GM12874 (cell line): Measurements from ENCODE around the gene ZNF26.

Source experiments
- CTCF ChIP-seq: IDR thresholded peaks from 2 replicates; pipeline ENCODE4 v1.5.1; 2011; ENCODE audit warnings: low read depth, mild to moderate bottlenecking, control low read depth, low read length, moderate library complexity; ENCODE audit not compliant: insufficient read depth

The ZNF26 gene, protein sequence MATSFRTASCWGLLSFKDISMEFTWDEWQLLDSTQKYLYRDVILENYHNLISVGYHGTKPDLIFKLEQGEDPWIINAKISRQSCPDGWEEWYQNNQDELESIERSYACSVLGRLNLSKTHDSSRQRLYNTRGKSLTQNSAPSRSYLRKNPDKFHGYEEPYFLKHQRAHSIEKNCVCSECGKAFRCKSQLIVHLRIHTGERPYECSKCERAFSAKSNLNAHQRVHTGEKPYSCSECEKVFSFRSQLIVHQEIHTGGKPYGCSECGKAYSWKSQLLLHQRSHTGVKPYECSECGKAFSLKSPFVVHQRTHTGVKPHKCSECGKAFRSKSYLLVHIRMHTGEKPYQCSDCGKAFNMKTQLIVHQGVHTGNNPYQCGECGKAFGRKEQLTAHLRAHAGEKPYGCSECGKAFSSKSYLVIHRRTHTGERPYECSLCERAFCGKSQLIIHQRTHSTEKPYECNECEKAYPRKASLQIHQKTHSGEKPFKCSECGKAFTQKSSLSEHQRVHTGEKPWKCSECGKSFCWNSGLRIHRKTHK

GRCh38 chr12:132986001-132986884 is at the start of gene ZNF26:
TSS of gene ZNF26 (plus strand) at chr12:132986367. CDS start at chr12:132986841, 474 bp downstream.
- no peak for TF ChIP-seq CTCF

DNA sequence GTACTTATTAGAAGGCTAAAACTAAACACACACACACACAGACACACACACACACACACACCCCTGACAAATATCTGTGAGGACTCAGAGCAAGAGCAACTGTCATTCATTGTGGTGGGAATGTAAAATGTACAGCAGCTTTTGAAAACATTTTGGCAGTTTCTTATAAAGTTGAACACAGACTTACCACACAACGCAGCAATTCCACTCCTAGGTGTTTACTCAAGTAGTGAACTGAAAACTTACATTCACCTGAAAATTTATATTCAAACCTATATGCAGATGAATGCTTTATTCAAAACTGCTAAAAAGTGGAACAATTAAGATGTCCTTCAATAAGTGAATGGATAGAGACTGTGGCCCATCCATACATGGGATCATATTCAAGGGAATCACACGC is 48.7 kb upstream of the ZNF26 start:
- TF ChIP-seq CTCF, result no peak

- no peak for TF ChIP-seq CTCF
Observed at GRCh38 chr12:132940071-132940719, 46.0 kb upstream of the ZNF26 start.

DNA sequence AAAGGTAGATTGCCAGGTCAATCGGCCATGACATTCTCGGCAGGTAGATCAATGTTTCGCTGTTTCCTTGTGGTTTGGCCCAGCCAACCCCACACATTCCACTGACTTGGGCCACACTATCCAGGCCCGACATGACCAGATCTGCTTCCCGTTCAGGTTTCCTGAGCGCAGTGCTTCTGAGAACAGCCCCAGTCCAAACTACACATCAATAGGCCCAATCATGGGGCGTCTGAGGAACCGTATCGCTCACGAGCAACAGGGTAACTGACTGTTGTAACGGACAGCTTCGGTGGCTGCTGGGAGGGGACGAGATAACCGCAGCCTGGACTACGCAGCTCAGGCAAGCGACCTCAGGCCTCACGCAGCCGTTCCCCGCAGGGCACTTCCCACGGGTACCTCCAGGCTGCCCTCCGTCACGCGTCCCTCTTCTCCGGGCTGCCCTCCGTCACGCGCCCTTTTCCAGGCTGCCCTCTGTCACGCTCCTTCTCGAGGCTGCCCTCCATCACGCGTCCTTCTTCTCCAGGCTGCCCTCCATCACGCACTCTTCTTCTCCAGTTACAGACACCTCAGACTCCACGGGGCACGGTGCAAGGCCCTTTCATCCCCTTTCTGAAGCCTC is 44.7 kb upstream of the ZNF26 start:
- no peak for TF ChIP-seq CTCF

DNA sequence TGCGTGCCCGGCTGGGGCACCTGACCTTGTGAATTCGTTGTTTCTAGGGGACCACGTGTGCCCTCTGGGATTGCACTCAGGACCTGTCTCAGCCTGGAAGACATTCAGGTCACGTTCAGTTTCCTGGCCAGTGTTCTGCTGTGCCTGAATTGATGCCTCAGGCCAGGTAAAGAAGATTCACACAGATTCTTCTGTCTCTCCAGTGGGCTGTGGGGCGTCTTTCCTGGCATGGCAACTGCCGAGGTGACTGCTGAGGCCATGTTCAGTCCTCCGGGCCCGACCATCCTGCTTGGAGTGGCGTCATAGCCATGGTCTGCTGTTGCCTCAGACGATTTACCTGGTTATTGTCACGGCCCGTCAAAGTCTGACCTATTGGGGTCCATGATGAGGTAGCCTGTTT is 43.6 kb upstream of the ZNF26 start:
- no peak for TF ChIP-seq CTCF

DNA sequence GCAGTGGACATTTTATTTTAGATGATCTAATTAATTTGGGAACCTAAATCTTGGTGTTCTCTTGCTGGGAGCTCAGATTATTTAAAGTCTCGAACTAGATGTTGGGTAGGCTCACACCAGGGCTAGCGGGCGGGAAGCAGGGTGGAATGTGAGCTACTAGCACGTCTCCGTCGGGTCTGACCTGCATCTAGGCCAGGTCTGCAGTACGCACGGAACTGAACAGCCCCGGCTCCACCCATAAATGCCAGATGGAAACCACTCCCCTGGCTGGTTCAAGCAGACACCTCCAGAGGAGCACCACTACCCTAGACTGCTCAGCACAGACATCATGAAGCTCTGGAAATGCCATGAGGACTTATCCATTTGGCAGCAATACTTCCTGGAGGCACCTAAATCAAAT is 40.4 kb upstream of the ZNF26 start:
- TF ChIP-seq CTCF, result no peak
